Effector memory CD8-positive, alpha-beta T cell (primary cell): Measurements from ENCODE around the gene COX4I2.
A peak's percentile ranks its signal among the peaks of the same experiment; 100 is the strongest.
"Not testable (repeated sequence)": the region's sequence is repeated elsewhere in the genome, so short reads cannot be mapped to it uniquely, and the experiment has no call there.

Source experiments
- ATAC-seq: fragments of 150-1000 bp; cut with Tn5 transposase; replicated peaks from 2 replicates; pipeline ENCODE4 v1.10.0; 2021; ENCODE audit warnings: mild to moderate bottlenecking, moderate library complexity
- DNase-seq, 3 experiments: peaks; one replicate each; pipeline ENCODE4 v3.0.0; 2021
- H3K27ac Mint-ChIP-seq, 2 donors: one replicate each; pipeline ENCODE4 v1.8.0; 2022; ENCODE audit warnings: mild to moderate bottlenecking in 2 of 2, mixed read lengths in 2 of 2, moderate library complexity in 2 of 2
- H3K27me3 Mint-ChIP-seq, 2 donors: one replicate each; pipeline ENCODE4 v1.8.0; 2022; ENCODE audit warnings: mixed read lengths in 2 of 2
- H3K36me3 Mint-ChIP-seq: one replicate; pipeline ENCODE4 v1.8.0; 2022; ENCODE audit warnings: mild to moderate bottlenecking, moderate library complexity, mixed read lengths; ENCODE audit not compliant: insufficient read depth
- H3K4me1 Mint-ChIP-seq, 2 donors: one replicate each; pipeline ENCODE4 v1.8.0; 2022; ENCODE audit warnings: low read depth in 2 of 2, mixed read lengths in 2 of 2
- H3K4me3 Mint-ChIP-seq, 2 donors: one replicate each; pipeline ENCODE4 v1.8.0; 2022; ENCODE audit warnings: mild to moderate bottlenecking in 2 of 2, mixed read lengths in 2 of 2, moderate library complexity in 2 of 2
- H3K9me3 Mint-ChIP-seq, 2 donors: one replicate each; pipeline ENCODE4 v1.8.0; 2022; ENCODE audit warnings: mixed read lengths in 2 of 2

Gene COX4I2

DNA sequence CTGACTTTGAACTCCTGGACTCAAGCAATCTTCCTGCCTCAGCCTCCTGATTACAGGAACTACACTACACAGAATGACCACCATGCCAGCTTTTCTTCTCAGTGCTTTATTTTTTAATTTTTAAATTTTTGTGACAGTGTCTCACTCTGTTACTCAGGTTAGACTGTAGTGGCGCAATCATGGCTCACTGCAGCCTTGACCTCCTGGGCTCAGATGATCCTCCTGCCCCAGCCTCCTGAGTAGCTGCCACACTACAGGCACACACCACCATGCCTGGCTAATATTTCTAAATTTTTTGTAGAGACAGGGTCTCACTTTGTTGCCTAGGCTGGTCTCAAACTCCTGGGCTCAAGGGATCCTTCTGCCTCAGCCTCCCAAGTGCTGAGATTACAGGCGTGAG is 31.2 kb downstream of the COX4I2 start:
- not testable (repeated sequence) for H3K27me3 Mint-ChIP-seq, DNase-seq, ATAC-seq, H3K9me3 Mint-ChIP-seq
- Mint-ChIP-seq H3K4me3 (peak overlapping the region in 1 of 2 donors; percentile 41), H3K27ac (peak overlapping the region; percentile 91 to 97), H3K36me3 (peaks cover 39% of the 10 kb centered on the region), H3K4me1 (peaks cover 56 to 66% of the 10 kb centered on the region in 2 donors)

DNA sequence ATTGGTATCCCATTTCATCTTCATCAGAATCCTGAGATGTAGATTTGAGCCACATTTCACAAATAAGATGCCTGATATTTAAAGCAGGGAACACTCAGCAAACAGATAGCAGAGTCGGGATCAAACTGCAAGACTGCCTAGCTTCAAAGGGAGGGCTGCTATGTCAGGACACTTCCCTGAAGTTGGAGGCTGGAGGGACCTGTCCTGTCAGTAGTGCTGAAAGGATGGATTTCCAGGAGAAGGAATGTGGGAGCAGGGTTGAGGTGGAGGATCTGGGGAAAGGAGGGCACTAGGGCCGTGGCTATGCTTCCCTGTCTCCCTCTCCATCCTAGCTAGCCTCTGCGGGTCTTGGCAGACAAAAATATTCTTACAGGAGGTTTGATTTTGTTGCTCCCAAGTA is 32.2 kb downstream of the COX4I2 start:
- H3K9me3 Mint-ChIP-seq = no peaks in the 10 kb centered on the region
- H3K27me3 Mint-ChIP-seq = no peaks in the 10 kb centered on the region
- H3K36me3 Mint-ChIP-seq = peaks cover 29% of the 10 kb centered on the region
- ATAC-seq = no peak
- no peak for DNase-seq
- peak overlapping the region; percentile 17 to 41 for H3K4me3 Mint-ChIP-seq
- peak overlapping the region; percentile 91 to 97 for H3K27ac Mint-ChIP-seq
- H3K4me1 Mint-ChIP-seq = peaks cover 59 to 70% of the 10 kb centered on the region in 2 donors

DNA sequence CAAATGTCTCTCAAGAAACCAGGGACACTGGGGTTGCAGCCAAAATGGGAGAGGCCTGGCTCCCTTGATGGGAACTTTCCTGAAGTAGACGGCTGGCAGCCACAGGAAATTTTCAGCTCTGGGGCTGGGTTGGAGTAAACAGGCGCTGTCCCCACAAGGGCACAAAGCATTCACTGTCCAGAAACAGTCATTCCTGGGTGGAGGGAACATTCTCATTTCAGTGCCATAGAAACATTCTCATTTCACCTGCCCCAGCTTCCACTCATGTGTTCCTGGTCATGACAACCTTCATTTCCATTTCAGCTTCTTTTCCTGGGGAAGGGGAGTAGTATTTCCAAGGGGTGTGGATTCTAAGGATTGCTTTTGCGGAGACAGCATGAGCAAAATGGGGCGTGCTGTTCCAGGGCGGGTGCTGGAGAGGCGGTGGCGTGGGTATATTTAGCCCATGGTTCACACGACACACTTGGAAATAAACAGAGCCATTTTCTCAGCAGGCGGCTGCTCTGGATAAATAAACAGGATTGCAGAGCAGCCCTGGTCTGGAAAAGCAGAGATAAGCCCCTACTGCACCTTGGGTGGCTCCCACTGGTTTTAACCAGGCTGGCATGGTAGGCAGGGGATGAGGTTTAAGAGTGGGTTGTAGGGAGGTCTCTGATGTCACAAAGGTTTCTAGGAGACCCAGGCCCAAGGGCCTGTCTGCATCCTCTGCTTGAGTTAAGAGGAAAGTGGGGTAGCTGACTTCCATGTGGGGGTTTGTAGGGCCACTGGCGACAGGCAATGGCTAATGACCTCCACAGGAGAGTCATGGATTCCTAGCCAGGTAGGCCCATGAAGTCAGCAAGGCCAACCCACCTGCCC is 32.9 kb downstream of the COX4I2 start:
- Mint-ChIP-seq H3K4me1 (peaks cover 62 to 71% of the 10 kb centered on the region in 2 donors), H3K27ac (peak overlapping the region; percentile 91 to 97), H3K4me3 (no peak overlapping the region), H3K9me3 (no peaks in the 10 kb centered on the region), H3K36me3 (peaks cover 22% of the 10 kb centered on the region), H3K27me3 (no peaks in the 10 kb centered on the region)
- DNase-seq (no peak), ATAC-seq (no peak)

DNA sequence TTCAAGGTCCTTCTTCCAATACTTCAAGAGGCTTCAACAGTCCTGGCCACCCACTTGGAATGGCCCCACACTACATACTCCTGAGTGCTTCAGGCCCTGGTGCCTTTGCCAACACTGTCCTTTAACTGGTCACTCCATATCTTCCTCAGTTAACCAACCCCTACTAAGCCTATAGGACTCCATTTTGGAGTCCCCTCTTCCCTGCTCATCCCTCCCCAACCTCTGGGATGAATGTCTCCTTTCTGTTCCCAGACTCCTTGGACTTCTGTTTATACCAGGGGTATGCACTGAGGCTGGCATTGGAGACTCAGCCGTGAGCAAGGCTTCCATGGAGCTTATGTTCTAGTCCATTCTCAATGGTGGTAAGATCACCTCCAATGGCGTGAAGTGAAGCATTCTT is 33.6 kb downstream of the COX4I2 start:
- Mint-ChIP-seq H3K36me3 (peaks cover 18% of the 10 kb centered on the region), H3K27me3 (no peaks in the 10 kb centered on the region), H3K9me3 (no peaks in the 10 kb centered on the region), H3K4me3 (no peak overlapping the region), H3K27ac (peak overlapping the region; percentile 91 to 97), H3K4me1 (peaks cover 64 to 71% of the 10 kb centered on the region in 2 donors)
- no peak for ATAC-seq
- no peak for DNase-seq

DNA sequence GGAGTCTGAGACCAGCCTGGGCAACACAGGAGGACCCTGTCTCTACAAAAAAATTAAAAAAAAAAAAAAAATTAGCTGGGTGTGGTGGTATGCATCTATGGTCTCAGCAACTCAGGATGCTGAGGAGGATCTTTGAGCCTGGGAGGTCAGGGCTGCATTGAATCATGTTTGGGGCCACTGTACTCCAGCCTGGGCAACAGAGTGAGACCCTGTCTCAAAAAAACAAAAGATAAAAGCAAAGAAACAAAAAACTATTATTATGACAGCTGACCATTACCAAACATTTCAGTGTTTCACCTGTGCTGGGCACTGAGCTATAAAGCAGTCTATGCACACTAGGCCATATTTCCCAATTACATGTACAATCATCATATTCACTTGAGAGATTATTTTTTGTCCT is 35.7 kb downstream of the COX4I2 start:
- DNase-seq (no peak), ATAC-seq (no peak)
- H3K36me3 Mint-ChIP-seq = peaks cover 9% of the 10 kb centered on the region
- peak overlapping the region; percentile 97 to 99 for H3K27ac Mint-ChIP-seq
- no peaks in the 10 kb centered on the region for H3K9me3 Mint-ChIP-seq
- peaks cover 64 to 72% of the 10 kb centered on the region in 2 donors for H3K4me1 Mint-ChIP-seq
- H3K4me3 Mint-ChIP-seq = peak overlapping the region in 1 of 2 donors; percentile 95
- no peaks in the 10 kb centered on the region for H3K27me3 Mint-ChIP-seq

DNA sequence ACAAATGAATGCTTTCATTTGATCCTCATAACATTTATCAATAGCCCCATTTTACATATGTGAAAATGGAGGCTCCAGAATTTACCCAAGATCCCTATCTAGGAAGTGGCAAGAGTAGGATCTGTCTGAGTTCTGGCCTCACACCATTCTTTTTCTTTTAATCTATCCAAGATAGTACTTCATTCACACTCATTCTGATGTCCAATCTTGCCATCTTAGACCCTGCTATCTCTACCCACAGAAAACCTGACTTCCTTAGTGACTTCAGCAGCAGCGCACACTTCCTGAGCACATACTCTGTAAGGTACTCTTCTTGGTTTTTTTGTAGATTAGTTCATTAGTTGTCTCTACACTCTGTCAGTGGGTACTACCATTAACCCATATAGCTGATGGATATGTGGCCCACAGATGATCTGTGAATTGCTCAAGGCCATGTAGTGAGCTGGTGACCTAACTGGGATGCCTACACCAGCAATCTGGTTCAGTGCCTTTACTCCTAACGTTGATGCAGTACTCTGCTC is 36.3 kb downstream of the COX4I2 start:
- peak overlapping the region; percentile 97 to 99 for H3K27ac Mint-ChIP-seq
- H3K4me3 Mint-ChIP-seq = peak overlapping the region; percentile 95 to 99
- peaks cover 70 to 78% of the 10 kb centered on the region in 2 donors for H3K4me1 Mint-ChIP-seq
- no peaks in the 10 kb centered on the region for H3K27me3 Mint-ChIP-seq
- H3K9me3 Mint-ChIP-seq = no peaks in the 10 kb centered on the region
- H3K36me3 Mint-ChIP-seq = peaks cover 8% of the 10 kb centered on the region
- DNase-seq (no peak), ATAC-seq (peak; percentile 37)

- Mint-ChIP-seq H3K4me3 (peak overlapping the region; percentile 95 to 99), H3K27me3 (no peaks in the 10 kb centered on the region), H3K9me3 (no peaks in the 10 kb centered on the region), H3K36me3 (peaks cover 13% of the 10 kb centered on the region), H3K27ac (peak overlapping the region; percentile 97 to 99), H3K4me1 (peaks cover 72 to 78% of the 10 kb centered on the region in 2 donors)
- ATAC-seq (peak; percentile 77), DNase-seq (peak; percentile 41 to 63 (median 58))
Observed at GRCh38 chr20:31674895-31675827, 37.4 kb downstream of the COX4I2 start.

DNA sequence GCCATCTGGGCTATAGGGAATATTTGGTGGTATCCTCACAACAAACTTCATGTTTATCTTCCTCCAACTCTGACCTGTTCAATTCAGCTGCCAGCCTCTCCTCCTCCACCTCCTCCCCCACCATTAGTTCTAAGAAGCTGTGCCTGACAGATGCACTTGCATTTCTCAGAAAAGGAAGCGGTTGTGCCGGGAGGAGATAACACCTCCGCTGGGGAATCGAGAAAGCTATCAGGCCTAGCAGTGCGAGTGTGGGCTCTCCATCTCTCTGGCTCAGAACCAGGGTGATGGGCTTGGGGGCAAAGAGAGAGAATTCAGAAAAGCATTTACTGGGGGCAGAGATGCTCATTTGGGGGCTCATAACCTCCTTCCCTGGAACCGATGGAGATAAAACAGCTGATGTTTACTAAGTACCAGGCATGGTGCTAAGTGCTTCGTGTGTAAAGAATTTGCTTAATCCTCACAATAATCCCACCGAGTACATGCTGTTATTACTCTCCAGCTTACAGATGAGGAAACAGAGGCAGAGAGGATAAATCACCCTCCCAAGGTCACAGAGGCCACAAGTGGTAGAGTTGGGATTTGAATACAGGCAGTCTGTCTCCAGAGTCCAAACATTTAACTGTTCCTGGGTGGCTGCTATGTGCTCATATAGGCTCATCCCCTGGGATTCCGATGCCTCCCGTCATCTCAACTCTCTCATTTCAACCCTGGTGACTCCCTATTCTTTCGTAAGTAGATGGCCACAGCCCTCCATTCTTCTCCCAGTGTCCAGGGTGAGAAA is 38.3 kb downstream of the COX4I2 start:
- ATAC-seq (peak; percentile 69), DNase-seq (peak; percentile 45 to 58 (median 46))
- Mint-ChIP-seq H3K36me3 (peaks cover 21% of the 10 kb centered on the region), H3K27me3 (no peaks in the 10 kb centered on the region), H3K9me3 (no peaks in the 10 kb centered on the region), H3K4me1 (peaks cover 80 to 85% of the 10 kb centered on the region in 2 donors), H3K27ac (peak overlapping the region; percentile 97 to 99), H3K4me3 (peak overlapping the region; percentile 95 to 99)

GRCh38 chr20:31676609-31676989 is 38.9 kb downstream of the COX4I2 start:
- DNase-seq = no peak
- Mint-ChIP-seq H3K4me3 (peak overlapping the region; percentile 95 to 99), H3K27me3 (no peaks in the 10 kb centered on the region), H3K9me3 (no peaks in the 10 kb centered on the region), H3K36me3 (peaks cover 23% of the 10 kb centered on the region), H3K27ac (peak overlapping the region; percentile 97 to 99), H3K4me1 (peaks cover 82 to 85% of the 10 kb centered on the region in 2 donors)
- no peak for ATAC-seq

DNA sequence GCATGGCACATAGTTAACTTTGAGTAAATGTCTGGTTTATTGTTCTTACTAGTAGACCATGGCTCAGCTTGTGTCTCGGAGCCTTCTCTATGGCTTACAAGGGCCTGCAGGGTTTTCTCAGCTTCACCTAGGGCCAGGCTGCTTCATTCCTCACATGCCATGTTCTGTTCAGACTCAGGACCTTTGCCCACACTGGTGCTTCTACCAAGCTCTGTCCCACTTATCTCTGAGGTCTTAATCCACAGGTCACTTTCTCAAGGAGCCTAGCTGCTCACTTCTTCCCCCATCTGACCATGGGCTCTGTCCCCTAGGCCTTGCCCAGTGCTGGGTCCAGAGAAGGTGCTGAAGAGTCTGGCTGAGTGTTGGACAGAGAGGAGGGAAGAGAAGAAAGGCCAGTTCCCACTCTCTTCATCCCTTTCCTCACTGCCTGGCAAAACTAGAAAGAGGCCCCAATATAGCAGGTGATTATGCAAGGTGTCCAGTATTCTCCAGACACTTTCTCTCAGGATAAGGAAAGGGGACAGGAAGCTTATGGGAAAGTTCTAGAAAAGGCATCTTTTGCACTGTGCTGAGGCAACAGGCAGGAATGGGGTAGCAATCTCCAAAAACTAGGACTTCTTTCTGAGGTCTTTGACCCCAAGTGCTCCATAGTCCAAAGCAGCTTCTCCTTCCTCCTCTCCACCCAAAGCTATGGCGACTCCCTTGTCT is 40.0 kb downstream of the COX4I2 start:
- H3K36me3 Mint-ChIP-seq = peaks cover 19% of the 10 kb centered on the region
- H3K4me3 Mint-ChIP-seq = peak overlapping the region; percentile 95 to 99
- peak overlapping the region; percentile 97 to 99 for H3K27ac Mint-ChIP-seq
- peaks cover 84 to 91% of the 10 kb centered on the region in 2 donors for H3K4me1 Mint-ChIP-seq
- no peaks in the 10 kb centered on the region for H3K9me3 Mint-ChIP-seq
- no peaks in the 10 kb centered on the region for H3K27me3 Mint-ChIP-seq
- DNase-seq = no peak
- no peak for ATAC-seq

DNA sequence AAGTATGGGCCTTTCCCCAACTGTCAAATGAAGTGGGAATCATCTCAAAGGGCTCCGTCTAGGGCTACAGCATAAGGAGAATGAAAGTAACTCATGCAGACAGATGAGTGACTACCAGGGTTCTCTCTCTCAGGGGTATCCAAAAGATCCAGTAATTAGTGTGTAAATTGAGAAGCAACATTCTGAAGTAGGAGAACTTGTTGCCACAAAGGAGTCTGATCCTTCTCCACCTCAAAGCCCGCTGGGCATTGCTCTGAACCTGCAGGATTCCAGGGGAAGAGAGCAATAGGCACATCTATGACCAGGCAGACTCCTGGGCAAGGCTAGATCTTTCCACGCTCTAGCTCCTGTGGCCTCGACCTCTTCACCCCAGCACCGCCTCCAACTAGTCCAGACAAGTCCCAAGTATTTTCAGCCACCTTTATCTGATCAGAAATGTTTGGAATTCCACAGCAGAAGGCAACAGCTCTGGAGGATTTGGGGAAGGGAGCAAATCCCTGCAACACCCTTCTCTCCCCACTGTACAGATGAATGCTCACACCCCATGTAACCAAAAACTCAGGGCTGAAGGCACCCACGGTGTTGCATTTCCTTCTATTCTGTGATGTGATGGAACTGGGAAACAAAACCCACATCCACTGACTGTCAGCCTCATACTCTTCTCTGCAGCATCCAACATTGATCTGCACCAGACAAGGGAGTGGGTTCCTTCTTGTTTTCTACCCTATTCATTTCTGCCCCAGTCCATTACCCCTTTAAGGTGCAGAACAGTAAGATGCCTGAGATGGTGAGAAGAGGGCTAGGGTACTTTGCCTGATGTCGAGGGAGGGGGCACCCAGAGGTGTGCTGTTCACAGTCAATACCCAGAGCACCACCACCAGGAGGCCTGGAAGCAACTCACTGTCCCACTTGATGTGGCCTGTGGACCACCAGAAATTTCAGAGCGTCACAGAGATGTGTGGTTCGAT is 41.0 kb downstream of the COX4I2 start:
- peaks cover 19% of the 10 kb centered on the region for H3K36me3 Mint-ChIP-seq
- peak overlapping the region; percentile 97 to 99 for H3K27ac Mint-ChIP-seq
- H3K4me1 Mint-ChIP-seq = peaks cover 88 to 96% of the 10 kb centered on the region in 2 donors
- no peaks in the 10 kb centered on the region for H3K27me3 Mint-ChIP-seq
- H3K4me3 Mint-ChIP-seq = peak overlapping the region; percentile 95 to 99
- DNase-seq (no peak), ATAC-seq (no peak)
- no peaks in the 10 kb centered on the region for H3K9me3 Mint-ChIP-seq
